Endodermal cell (in vitro differentiated cells): Measurements from ENCODE around the gene PELI1. TPM values are rescaled to one million over a fixed set of nuclear protein-coding genes. Genes with fewer than 3 reads are reported as not detected.
A peak's percentile ranks its signal among the peaks of the same experiment; 100 is the strongest.

Experiments
- DNase-seq: peaks from one replicate; pipeline ENCODE4 v3.0.0-alpha.2; 2017
- H3K27ac ChIP-seq: 2 replicates; pipeline ENCODE4 v1.5.1; 2013; ENCODE audit warnings: mild to moderate bottlenecking, low read depth, low read length, moderate library complexity
- H3K27me3 ChIP-seq: 2 replicates; pipeline ENCODE4 v1.6.1; 2013; ENCODE audit warnings: mild to moderate bottlenecking, low read length, moderate library complexity; ENCODE audit not compliant: insufficient read depth, control insufficient read depth, poor library complexity, severe bottlenecking
- H3K36me3 ChIP-seq: 2 replicates; pipeline ENCODE4 v1.7.0; 2013; ENCODE audit warnings: mild to moderate bottlenecking, low read length, moderate library complexity; ENCODE audit not compliant: control insufficient read depth, insufficient read depth
- H3K4me1 ChIP-seq: one replicate; pipeline ENCODE4 v1.7.0; 2013; ENCODE audit warnings: low read length; ENCODE audit not compliant: control insufficient read depth, insufficient read depth
- H3K4me3 ChIP-seq: 2 replicates; pipeline ENCODE4 v1.5.1; 2013; ENCODE audit warnings: mild to moderate bottlenecking, low read length, moderate library complexity
- H3K9ac ChIP-seq: 2 replicates; pipeline ENCODE4 v1.6.1; 2013; ENCODE audit warnings: mild to moderate bottlenecking, low read length, moderate library complexity; ENCODE audit not compliant: poor library complexity, severe bottlenecking; ENCODE audit errors: extremely low read depth
- H3K9me3 ChIP-seq: 2 replicates; pipeline ENCODE4 v1.6.1; 2013; ENCODE audit warnings: mild to moderate bottlenecking, low read length, moderate library complexity; ENCODE audit not compliant: control insufficient read depth
- H3K27ac Mint-ChIP-seq: 2 replicates; pipeline ENCODE4 v1.8.0; 2020; ENCODE audit warnings: mixed read lengths
- H3K27me3 Mint-ChIP-seq: 2 replicates; pipeline ENCODE4 v1.8.0; 2021; ENCODE audit warnings: mild to moderate bottlenecking, mixed read lengths; ENCODE audit not compliant: insufficient read depth
- H3K36me3 Mint-ChIP-seq: 2 replicates; pipeline ENCODE4 v1.8.0; 2020; ENCODE audit warnings: low read depth, mixed read lengths
- H3K4me1 Mint-ChIP-seq: 2 replicates; pipeline ENCODE4 v1.8.0; 2020; ENCODE audit warnings: mixed read lengths
- H3K4me3 Mint-ChIP-seq: 2 replicates; pipeline ENCODE4 v1.8.0; 2020; ENCODE audit warnings: mild to moderate bottlenecking, moderate library complexity, mixed read lengths
- H3K9me3 Mint-ChIP-seq: 2 replicates; pipeline ENCODE4 v1.8.0; 2020; ENCODE audit warnings: mild to moderate bottlenecking, mixed read lengths
- CTCF ChIP-seq: fragments of 200-600 bp; sonication (generic); conservative IDR thresholded peaks from 2 replicates; pipeline ENCODE4 v1.5.0; 2021; ENCODE audit warnings: antibody characterized with exemption, mild to moderate bottlenecking
- WGBS, 2 experiments: methylation state at CpG; one replicate each; pipeline versions ENCODE4 v1.1.5 to v1.1.7; 2013; ENCODE audit warnings: missing lambda C conversion rate in 2 of 2, mixed read lengths in 1 of 2; ENCODE audit not compliant: insufficient coverage in 1 of 2, insufficient read length in 1 of 2; 5-methylcytosine and 5-hydroxymethylcytosine counted together
- total RNA-seq, 2 donors: library from RNA; stranded (reverse); fragmentation: NEBNext Ultra II Directional in 1 of 2; extraction: Animal tissue kit (Norgen Biotek cat#: 25700) in 1 of 2; gene quantifications; 2 replicates in 1 of 2; 3 replicates in 1 of 2; pipeline ENCODE4 v1.2.1, GENCODE V29; 2021

Gene PELI1
- total RNA-seq, 2 donors from 2014 or later, result 178 to 184 TPM

GRCh38 chr2:64114912-64115277 lies 29.3 kb downstream of the PELI1 start:
- H3K27me3 Mint-ChIP-seq, result no peaks in the 10 kb centered on the region
- peaks cover 7% of the 10 kb centered on the region for H3K4me1 ChIP-seq
- no peaks in the 10 kb centered on the region for H3K9me3 Mint-ChIP-seq
- WGBS, 2 experiments, result 78% methylated on average over 3 of the region's 3 CpGs; no CpG with 5 or more reads in 1 of the 2 experiments
- no peak for DNase-seq
- peaks cover 6% of the 10 kb centered on the region for H3K36me3 ChIP-seq
- H3K27me3 ChIP-seq, result no peaks in the 10 kb centered on the region
- H3K27ac Mint-ChIP-seq, result peak overlapping the region; percentile 80
- peak overlapping the region; percentile 39 for H3K4me3 ChIP-seq
- H3K9me3 ChIP-seq, result no peaks in the 10 kb centered on the region
- TF ChIP-seq CTCF, result no peak
- peaks cover 9% of the 10 kb centered on the region for H3K36me3 Mint-ChIP-seq
- no peak overlapping the region for H3K4me3 Mint-ChIP-seq
- peaks cover 50% of the 10 kb centered on the region for H3K4me1 Mint-ChIP-seq
- H3K27ac ChIP-seq, result peak overlapping the region; percentile 9
- peak overlapping the region; percentile 11 for H3K9ac ChIP-seq

- no peaks in the 10 kb centered on the region for H3K9me3 Mint-ChIP-seq
- Histone ChIP-seq H3K4me1 (peaks cover 7% of the 10 kb centered on the region), H3K4me3 (peak overlapping the region; percentile 54), H3K9me3 (no peaks in the 10 kb centered on the region), H3K9ac (peak overlapping the region; percentile 11), H3K27me3 (no peaks in the 10 kb centered on the region), H3K27ac (peak overlapping the region; percentile 9), H3K36me3 (peaks cover 2% of the 10 kb centered on the region)
- DNase-seq, result peak; percentile 57
- no peak overlapping the region for H3K4me3 Mint-ChIP-seq
- no peak for TF ChIP-seq CTCF
- 94% methylated on average over 1 of the region's 1 CpG; no CpG with 5 or more reads in 1 of the 2 experiments for WGBS, 2 experiments
- H3K4me1 Mint-ChIP-seq, result peaks cover 50% of the 10 kb centered on the region
- peaks cover 13% of the 10 kb centered on the region for H3K36me3 Mint-ChIP-seq
- peak overlapping the region; percentile 80 for H3K27ac Mint-ChIP-seq
- no peaks in the 10 kb centered on the region for H3K27me3 Mint-ChIP-seq
These were observed 29.9 kb downstream of the PELI1 start for GRCh38 chr2:64114063-64114911.

- no peak for TF ChIP-seq CTCF
- Mint-ChIP-seq H3K36me3 (peaks cover 30% of the 10 kb centered on the region), H3K27ac (no peak overlapping the region), H3K4me1 (peaks cover 43% of the 10 kb centered on the region), H3K4me3 (no peak overlapping the region), H3K9me3 (no peaks in the 10 kb centered on the region), H3K27me3 (no peaks in the 10 kb centered on the region)
- no peak for DNase-seq
- Histone ChIP-seq H3K27ac (no peak overlapping the region), H3K4me1 (peaks cover 13% of the 10 kb centered on the region), H3K9ac (no peak overlapping the region), H3K27me3 (no peaks in the 10 kb centered on the region), H3K9me3 (no peaks in the 10 kb centered on the region), H3K4me3 (no peak overlapping the region), H3K36me3 (peaks cover 20% of the 10 kb centered on the region)
- 89 to 100% methylated on average over 3 of the region's 4 CpGs for WGBS, 2 experiments
These were observed 32.2 kb downstream of the PELI1 start for GRCh38 chr2:64112016-64112415.
